T47D (cell line): ENCODE results near the gene FNBP1.
A peak's percentile ranks its signal among the peaks of the same experiment; 100 is the strongest.
"Not testable (repeated sequence)": the region's sequence is repeated elsewhere in the genome, so short reads cannot be mapped to it uniquely, and the experiment has no call there.

Experiments
- DNase-seq, 2 experiments: peaks; one replicate each; pipeline versions ENCODE4 v3.0.0 to v3.0.0-alpha.2; 2011 to 2012; ENCODE audit warnings: low read depth in 1 of 2, low spot score in 1 of 2
- JUND ChIP-seq: IDR thresholded peaks from 2 replicates; pipeline ENCODE4 v1.6.1; 2012; ENCODE audit warnings: low read depth
- in situ Hi-C: cut with HindIII; loops from 2 replicates; pipeline ENCODE4 v1.10.0; 2016; ENCODE audit warnings: low sequenced_read_pairs, low pct_unique_long_range_greater_than_20kb

Gene FNBP1

DNA sequence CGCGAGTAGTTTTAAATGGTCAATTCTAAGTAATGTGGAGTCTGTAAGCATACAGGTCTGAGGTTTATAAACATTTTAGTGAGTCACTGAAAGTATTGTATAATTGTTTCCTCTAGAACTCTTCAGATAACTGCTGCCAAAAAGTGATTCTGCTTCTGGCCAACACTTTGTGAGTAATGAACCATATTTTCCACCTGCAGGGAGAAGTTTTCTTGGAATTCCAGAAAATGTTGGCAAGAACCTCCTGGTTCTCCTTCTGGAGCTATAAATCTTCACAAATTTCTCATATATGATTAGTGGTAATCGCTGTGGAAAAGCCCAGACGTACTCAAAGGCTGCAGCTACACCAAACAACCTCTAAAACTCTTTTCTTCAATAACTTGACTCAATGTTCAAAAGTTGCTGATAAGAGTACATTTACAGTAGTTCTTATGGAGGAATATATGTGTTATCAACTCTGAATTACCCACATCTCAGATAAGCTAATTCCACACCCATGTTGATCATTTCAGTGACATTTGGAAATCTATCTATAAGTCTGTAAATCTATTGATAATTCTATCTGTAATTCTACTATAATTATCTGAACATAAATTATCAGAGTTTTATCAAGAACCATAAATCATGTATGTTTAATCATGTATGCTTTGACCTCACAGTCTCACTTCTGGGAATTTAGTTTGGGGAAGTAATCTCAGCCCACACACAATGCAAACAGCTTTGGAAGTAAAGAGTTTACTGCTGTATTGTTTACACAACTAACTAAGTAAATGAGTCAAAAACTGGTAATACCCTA is 74.1 kb downstream of the FNBP1 start:
- no peak for TF ChIP-seq JUND
- in situ Hi-C loops = no loop called here
- no peak for DNase-seq

GRCh38 chr9:129964901-129965734 is 77.9 kb downstream of the FNBP1 start:
- in situ Hi-C loops = no loop called here
- no peak for TF ChIP-seq JUND
- DNase-seq = no peak

GRCh38 chr9:129962889-129963703 is 79.9 kb downstream of the FNBP1 start:
- TF ChIP-seq JUND = no peak
- DNase-seq = peak in 1 of 2 experiments; percentile 51
- in situ Hi-C loops = no loop called here

DNA sequence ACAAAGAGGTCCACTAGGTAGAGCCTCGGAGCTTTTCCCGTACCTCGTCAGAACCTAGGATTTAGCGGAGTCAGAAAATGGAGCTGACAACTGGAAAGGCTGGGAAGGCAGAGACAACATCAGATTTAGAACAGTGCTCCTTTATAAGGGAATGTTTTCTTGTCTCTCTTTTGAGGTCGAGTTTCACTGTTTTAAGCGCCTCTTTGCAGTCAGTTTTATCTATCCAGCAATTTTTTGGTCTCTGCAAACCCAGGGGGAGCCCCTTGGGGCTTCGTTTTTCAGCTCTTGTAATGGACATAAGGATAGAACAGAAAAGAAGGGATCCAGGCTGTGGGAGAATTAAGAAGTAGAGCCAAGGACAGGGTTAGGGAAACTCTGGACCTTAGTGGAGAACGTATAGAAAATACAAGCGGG is 80.5 kb downstream of the FNBP1 start:
- no peak for TF ChIP-seq JUND
- DNase-seq = no peak
- in situ Hi-C loops = no loop called here

- TF ChIP-seq JUND = no peak
- DNase-seq = no peak
- in situ Hi-C loops = no loop called here
Observed at GRCh38 chr9:129958796-129959195, 84.2 kb downstream of the FNBP1 start.

DNA sequence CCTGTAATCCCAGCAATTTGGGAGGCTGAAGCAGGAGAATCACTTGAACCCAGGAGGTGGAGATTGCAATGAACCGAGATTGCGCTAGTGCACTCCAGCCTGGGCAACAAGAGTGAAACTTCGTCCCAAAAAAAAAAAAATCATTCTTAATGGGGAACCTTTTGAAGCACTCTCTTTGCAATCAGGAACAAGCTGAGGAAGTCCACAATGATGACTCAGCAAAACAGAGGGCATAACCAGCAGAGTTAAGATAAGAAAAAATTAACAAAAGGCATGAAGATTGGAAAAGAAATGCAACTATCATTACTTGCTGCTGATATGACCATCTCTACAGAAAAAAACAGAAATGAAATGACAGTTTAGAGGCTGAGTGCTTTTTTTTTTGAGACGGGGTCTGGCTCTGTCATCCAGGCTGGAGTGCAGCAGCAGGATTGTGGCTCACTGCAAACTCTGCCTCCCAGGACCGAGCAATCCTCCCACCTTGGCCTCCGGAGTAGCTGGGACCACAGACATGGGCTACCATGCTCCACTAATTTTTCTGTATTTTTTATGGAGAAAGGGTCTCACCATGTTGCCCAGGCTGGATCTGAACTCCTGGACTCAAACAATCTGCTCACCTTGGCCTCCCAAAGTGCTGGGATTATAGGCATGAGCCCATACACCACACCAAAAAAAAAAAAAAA is 88.0 kb downstream of the FNBP1 start:
- TF ChIP-seq JUND = no peak
- no peak for DNase-seq
- in situ Hi-C loops = no loop called here

GRCh38 chr9:129953736-129954135 is 89.3 kb downstream of the FNBP1 start:
- in situ Hi-C loops = no loop called here
- TF ChIP-seq JUND = no peak
- no peak for DNase-seq

GRCh38 chr9:129952337-129952736 is 90.7 kb downstream of the FNBP1 start:
- in situ Hi-C loops = no loop called here
- no peak for DNase-seq
- no peak for TF ChIP-seq JUND

- DNase-seq = no peak
- TF ChIP-seq JUND = no peak
- in situ Hi-C loops = no loop called here
Observed at GRCh38 chr9:129949821-129950220, 93.2 kb downstream of the FNBP1 start.

GRCh38 chr9:129948626-129949025 is 94.4 kb downstream of the FNBP1 start:
- DNase-seq, in situ Hi-C loops: not testable (repeated sequence)

DNA sequence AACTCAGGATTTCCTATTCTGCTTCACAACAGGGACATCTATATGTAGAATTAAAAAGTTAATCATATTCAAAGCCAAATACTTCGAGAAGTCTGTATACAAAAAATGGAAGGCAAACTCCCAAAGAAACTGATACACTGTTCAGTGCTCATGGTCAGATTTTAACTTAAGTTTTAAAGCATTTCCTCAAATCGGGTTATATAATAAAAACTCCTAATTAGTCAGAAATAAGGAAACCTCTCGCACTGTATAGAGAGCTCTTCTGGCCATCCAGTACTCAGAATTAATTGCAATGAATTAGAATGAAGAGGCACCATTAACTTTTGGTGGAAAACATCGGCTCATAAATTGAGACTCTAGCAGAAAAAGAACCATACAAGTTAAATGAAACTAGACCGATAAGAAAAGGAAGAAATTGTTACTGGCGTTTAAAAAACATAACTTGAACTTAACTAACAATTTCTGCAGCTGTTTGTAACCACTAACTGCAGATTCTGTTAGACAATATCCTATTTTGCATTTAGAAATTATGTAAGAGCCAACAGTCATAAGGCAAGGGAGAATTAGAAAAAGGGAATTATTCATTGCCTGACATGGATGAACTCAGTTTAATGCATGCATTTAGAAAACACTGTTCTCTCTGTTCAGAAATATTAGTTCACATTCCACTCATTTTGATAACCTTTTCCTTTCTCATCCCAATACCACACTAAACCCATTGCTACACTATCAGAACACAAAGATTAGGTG is 96.6 kb downstream of the FNBP1 start:
- no peak for TF ChIP-seq JUND
- in situ Hi-C loops = no loop called here
- no peak for DNase-seq
